ENCODE data around the gene TSPYL6.

TSPYL6 gene

GRCh38 chr2:54255230-54256090, 569 bp downstream of the TSPYL6 start:
- no peak for DNase-seq

- no peak for DNase-seq
Observed at GRCh38 chr2:54254180-54254579, 1.8 kb downstream of the TSPYL6 start.

DNA sequence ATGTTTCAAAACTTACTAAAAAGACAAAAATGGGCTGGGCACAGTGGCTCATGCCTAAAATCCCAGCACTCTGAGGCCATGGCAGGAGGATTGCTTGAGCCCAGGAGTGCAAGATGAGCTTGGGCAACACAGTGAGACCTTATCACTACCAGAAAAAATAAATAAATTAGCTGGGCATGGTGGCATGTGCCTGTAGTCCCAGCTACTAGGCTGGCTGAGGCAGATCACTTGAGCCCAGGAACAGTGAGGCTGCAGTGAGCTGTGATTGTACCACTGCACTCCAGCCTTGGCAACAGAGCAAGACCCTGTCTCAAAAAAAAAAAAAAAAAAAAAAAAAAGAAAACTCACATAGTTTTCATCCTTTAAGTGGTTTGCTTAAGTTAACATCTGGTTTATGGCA, 6.4 kb downstream of the TSPYL6 start:
- no peak for DNase-seq

GRCh38 chr2:54247115-54247514, 8.9 kb downstream of the TSPYL6 start:
- DNase-seq: no peak

- DNase-seq: no peak
Observed at GRCh38 chr2:54240515-54241469, 15.2 kb downstream of the TSPYL6 start.

GRCh38 chr2:54239427-54239826, 16.6 kb downstream of the TSPYL6 start:
- DNase-seq: no peak

GRCh38 chr2:54237428-54237827, 18.6 kb downstream of the TSPYL6 start:
- DNase-seq: no peak

DNA sequence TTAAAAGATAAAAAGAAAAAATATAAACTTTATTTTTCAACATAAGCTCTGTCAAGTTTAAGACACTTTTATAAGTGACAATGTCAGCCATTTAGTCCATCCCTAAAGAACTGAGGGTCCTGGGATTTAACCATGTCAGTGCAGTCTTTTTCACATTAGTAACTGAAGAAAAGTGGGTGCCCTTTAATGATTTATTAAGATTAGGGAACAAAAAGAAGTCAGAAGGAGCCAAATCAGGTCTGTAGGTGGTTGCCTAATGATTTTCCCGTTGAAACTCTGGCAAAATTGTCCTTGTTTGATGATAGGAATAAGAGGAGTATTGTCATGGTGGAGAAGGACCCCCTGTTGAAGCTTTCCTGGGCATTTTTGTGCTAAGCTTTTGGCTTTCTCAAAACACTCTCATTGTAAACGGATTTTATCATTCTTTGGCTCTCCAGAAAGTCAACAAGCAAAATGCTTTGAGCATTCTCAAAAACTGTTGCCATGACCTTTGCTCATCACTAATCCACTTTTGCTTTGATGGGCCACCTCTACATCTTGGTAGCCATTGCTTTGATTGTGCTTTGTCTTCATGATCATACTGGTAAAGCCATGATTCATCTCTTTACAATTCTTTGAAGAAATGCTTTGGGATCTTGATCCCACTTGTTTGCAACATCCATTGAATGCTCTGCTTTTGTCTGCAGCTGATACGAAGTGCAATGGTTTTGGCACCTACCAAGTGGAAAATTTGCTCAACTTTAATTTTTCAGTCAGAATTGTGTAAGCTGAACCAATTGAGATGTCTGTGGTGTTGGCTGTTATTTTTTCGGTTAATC, 22.0 kb downstream of the TSPYL6 start:
- DNase-seq: no peak

- no peak for DNase-seq
Observed at GRCh38 chr2:54228945-54229344, 27.1 kb downstream of the TSPYL6 start.

DNA sequence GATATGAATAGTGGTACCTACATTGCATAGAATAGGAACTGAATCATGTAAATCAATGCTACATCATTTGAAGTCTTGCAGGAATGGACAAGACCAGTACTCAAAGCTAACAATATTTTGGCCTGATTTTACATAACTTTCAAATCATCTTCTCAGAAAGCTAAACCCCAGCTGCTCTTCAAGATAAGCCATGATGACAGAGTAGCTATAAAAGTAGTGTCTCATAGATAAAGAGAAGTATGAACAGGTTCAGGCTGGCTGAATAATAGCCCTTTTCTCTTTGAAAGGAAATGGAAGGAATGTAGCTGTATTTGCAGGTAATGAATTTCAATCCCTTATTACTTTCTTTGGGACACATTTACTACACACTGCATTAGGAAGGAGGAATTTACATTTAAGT, 28.2 kb downstream of the TSPYL6 start:
- DNase-seq: no peak

GRCh38 chr2:54226260-54226659, 29.8 kb downstream of the TSPYL6 start:
- DNase-seq: no peak

DNA sequence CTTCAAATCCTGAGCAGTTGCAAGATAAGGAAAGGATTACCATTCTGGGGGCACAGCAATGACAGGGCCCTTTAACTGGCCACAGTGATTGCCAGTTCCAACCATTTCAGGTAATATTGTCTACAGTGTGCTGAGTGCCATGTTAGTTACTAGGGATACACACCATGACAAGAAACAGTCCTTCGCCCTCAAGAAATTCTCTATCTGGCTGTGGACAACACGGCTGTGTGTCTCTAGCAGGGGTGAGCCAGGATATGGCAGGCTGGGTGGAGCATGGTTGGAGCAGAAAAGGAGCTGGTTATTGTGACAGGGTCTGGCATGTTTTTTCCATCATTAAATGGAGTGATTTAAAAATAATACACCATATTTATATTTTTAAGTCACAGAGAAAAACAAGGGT, 31.0 kb downstream of the TSPYL6 start:
- DNase-seq: no peak

- DNase-seq: no peak
Observed at GRCh38 chr2:54213082-54213481, 42.9 kb downstream of the TSPYL6 start.

DNA sequence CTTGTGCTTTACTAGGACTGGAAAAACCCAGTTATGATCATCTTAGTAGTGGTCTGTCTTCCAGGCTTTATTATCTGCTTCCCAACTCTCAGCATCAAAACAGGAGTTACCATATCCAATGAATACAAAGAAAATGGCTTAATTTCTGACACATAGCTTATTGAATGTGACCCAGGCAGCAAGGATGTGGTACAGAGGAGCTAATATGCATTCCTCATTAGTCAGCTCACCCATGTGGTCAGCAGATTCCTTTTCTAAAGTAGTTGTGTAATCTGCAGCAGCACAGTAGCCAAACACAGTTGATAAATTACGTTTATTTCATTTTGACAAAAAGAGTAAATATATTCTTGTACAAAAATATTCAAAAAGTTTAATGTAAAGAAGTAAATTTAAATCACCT, 43.6 kb downstream of the TSPYL6 start:
- no peak for DNase-seq

- DNase-seq: no peak
Observed at GRCh38 chr2:54209379-54209778, 46.6 kb downstream of the TSPYL6 start.

GRCh38 chr2:54208364-54209240, 47.4 kb downstream of the TSPYL6 start:
- no peak for DNase-seq

DNA sequence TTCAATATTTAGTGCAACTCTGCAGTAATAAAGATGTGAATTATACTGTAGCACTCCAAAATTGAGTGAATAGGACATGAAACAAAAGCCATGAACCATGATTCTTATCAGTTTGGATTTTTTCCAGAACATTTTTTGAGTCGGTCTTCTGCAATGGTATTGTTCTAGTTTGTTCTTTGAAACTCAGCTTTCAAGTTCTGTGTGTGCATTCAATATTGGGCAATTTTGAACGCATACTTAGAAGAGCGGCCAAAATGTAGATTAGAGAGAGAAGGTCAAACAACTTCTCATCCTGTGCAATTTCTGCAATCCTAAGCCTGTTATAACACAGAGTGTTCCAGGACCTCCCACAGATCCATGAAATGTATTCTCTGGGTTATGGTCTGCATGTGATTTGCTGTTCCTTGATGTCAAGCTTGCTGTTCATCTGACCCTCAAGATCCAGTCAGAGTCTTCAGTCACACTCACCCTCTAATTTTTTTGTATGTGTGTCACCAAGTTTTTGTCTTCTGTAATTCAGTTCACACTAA, 48.3 kb downstream of the TSPYL6 start:
- DNase-seq: no peak

DNA sequence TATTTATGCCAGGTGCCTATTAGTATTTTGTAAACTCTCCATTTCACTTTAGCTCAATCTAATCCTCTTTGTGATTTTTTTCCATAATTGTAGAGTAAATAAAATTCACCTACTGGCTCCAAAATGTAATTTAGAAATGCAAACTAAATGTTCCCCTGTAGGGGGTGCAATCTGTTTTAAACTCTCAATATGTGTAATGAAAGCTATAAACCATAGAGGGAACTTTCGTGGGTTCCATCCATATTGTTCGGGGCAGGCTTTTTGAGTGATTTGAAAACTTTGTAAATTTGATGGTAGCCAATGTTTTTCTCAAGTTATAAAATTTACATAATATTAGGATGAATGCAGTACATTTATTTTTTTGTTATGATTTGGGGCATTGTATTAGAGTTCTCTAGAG, 49.4 kb downstream of the TSPYL6 start:
- no peak for DNase-seq

DNA sequence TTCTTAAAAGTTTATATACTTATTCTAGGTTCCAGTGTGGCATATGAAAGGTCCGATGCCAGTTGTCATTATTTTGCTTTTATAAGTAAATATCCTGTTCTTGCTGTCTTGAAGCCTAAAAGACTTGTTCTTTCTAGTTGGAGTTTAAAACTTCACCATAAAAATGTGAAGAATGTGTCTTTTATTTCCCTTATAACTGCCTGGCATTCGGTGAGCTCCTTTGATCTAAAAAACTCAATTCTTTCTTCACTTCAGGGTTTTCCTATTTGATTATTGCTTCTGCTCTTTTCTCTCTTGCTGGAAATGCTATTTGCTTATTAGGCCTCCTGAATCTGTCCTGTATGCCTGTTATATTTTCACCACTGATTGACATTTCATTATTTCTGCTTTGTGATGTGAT, 51.6 kb downstream of the TSPYL6 start:
- no peak for DNase-seq

Data from activated CD8-positive, alpha-beta memory T cell treated with anti-CD3 and anti-CD28 coated beads, Interleukin-2, amount 50 U/mL, for 48 hours (primary cell).